Measurements from ENCODE around the gene MEX3A. TPM values are rescaled to one million over a fixed set of nuclear protein-coding genes. Genes with fewer than 3 reads are reported as not detected.

Gene MEX3A
- total and polyA plus RNA-seq, 4 donors, result 0.26 to 8.1 (median 1.1) TPM

GRCh38 chr1:156115514-156116374 lies 33.5 kb upstream of the MEX3A start:
- Histone ChIP-seq H3K36me3 (ENCODE audit: control insufficient read depth in 4 of 4, insufficient read depth in 4 of 4, low read length in 4 of 4) (peaks cover 0 to 11% (median 9%) of the 10 kb centered on the region in 4 donors), H3K27ac (ENCODE audit: low read depth in 1 of 2, low read length in 1 of 2) (peak overlapping the region; percentile 93 to 96), H3K27me3 (ENCODE audit: control insufficient read depth in 3 of 3, insufficient read depth in 3 of 3, low read length in 2 of 3) (no peaks in the 10 kb centered on the region), H3K9me3 (ENCODE audit: control insufficient read depth in 4 of 4, insufficient read depth in 3 of 4, low read length in 3 of 4) (no peaks in the 10 kb centered on the region), H3K4me3 (peak overlapping the region; percentile 82), H3K4me1 (ENCODE audit: control insufficient read depth in 5 of 5, insufficient read depth in 5 of 5, low read length in 5 of 5) (peaks cover 11 to 37% (median 17%) of the 10 kb centered on the region in 5 donors), H3K9ac (ENCODE audit: insufficient read depth in 1 of 2, low read length in 2 of 2) (peak overlapping the region; percentile 91 to 95)
- ATAC-seq (ENCODE audit: insufficient read depth, low FRiP score) (no peak), DNase-seq (peak; percentile 82 to 86 (median 84))
- 7 to 21% methylated on average over 19 of the region's 19 CpGs for WGBS, 2 donors
- no peak for TF ChIP-seq CTCF (IDR thresholded peaks at IDR 0.05; ENCODE audit: control extremely low read depth, extremely low read depth)

DNA sequence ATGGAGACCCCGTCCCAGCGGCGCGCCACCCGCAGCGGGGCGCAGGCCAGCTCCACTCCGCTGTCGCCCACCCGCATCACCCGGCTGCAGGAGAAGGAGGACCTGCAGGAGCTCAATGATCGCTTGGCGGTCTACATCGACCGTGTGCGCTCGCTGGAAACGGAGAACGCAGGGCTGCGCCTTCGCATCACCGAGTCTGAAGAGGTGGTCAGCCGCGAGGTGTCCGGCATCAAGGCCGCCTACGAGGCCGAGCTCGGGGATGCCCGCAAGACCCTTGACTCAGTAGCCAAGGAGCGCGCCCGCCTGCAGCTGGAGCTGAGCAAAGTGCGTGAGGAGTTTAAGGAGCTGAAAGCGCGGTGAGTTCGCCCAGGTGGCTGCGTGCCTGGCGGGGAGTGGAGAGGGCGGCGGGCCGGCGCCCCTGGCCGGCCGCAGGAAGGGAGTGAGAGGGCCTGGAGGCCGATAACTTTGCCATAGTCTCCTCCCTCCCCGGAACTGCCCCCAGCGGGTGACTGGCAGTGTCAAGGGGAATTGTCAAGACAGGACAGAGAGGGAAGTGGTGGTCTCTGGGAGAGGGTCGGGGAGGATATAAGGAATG lies 32.8 kb upstream of the MEX3A start:
- H3K27me3 ChIP-seq (ENCODE audit: control insufficient read depth in 3 of 3, insufficient read depth in 3 of 3, low read length in 2 of 3), result no peaks in the 10 kb centered on the region
- peak overlapping the region; percentile 91 to 95 for H3K9ac ChIP-seq (ENCODE audit: insufficient read depth in 1 of 2, low read length in 2 of 2)
- 1% methylated on average over 47 to 49 of the region's 49 CpGs for WGBS, 2 donors
- peaks cover 8 to 37% (median 17%) of the 10 kb centered on the region in 5 donors for H3K4me1 ChIP-seq (ENCODE audit: control insufficient read depth in 5 of 5, insufficient read depth in 5 of 5, low read length in 5 of 5)
- no peak for TF ChIP-seq CTCF (IDR thresholded peaks at IDR 0.05; ENCODE audit: control extremely low read depth, extremely low read depth)
- no peak for ATAC-seq (ENCODE audit: insufficient read depth, low FRiP score)
- H3K4me3 ChIP-seq, result peak overlapping the region; percentile 82
- no peak for DNase-seq
- H3K27ac ChIP-seq (ENCODE audit: low read depth in 1 of 2, low read length in 1 of 2), result peak overlapping the region; percentile 93 to 96
- peaks cover 0 to 8% (median 4%) of the 10 kb centered on the region in 4 donors for H3K36me3 ChIP-seq (ENCODE audit: control insufficient read depth in 4 of 4, insufficient read depth in 4 of 4, low read length in 4 of 4)
- no peaks in the 10 kb centered on the region for H3K9me3 ChIP-seq (ENCODE audit: control insufficient read depth in 4 of 4, insufficient read depth in 3 of 4, low read length in 3 of 4)

- peak; percentile 88 for ATAC-seq (ENCODE audit: insufficient read depth, low FRiP score)
- 0 to 1% methylated on average over 34 to 37 of the region's 37 CpGs for WGBS, 2 donors
- H3K4me1 ChIP-seq (ENCODE audit: control insufficient read depth in 5 of 5, insufficient read depth in 5 of 5, low read length in 5 of 5), result peaks cover 4 to 37% (median 12%) of the 10 kb centered on the region in 5 donors
- H3K36me3 ChIP-seq (ENCODE audit: control insufficient read depth in 4 of 4, insufficient read depth in 4 of 4, low read length in 4 of 4), result peaks cover 0 to 6% (median 1%) of the 10 kb centered on the region in 4 donors
- peak within 1 kb of the TSS; percentile 82 for H3K4me3 ChIP-seq
- peak; percentile 83 to 84 (median 83) for DNase-seq
- no peak for TF ChIP-seq CTCF (IDR thresholded peaks at IDR 0.05; ENCODE audit: control extremely low read depth, extremely low read depth)
- peak within 1 kb of the TSS; percentile 91 to 95 for H3K9ac ChIP-seq (ENCODE audit: insufficient read depth in 1 of 2, low read length in 2 of 2)
- H3K27me3 ChIP-seq (ENCODE audit: control insufficient read depth in 3 of 3, insufficient read depth in 3 of 3, low read length in 2 of 3), result no peaks in the 10 kb centered on the region
- peak within 1 kb of the TSS; percentile 96 for H3K27ac ChIP-seq (ENCODE audit: low read depth in 1 of 2, low read length in 1 of 2)
- no peaks in the 10 kb centered on the region for H3K9me3 ChIP-seq (ENCODE audit: control insufficient read depth in 4 of 4, insufficient read depth in 3 of 4, low read length in 3 of 4)
These were observed 32.0 kb upstream of the MEX3A start, which contains the start of gene LMNA for GRCh38 chr1:156114101-156114918. Gene LMNA, plus strand, starts transcription at chr1:156114711. Its CDS starts 208 bp downstream, at chr1:156114919.
